MV-4-11 (cell line): ENCODE results near the gene REP15.
A peak's percentile ranks its signal among the peaks of the same experiment; 100 is the strongest.
"Not testable (repeated sequence)": the region's sequence is repeated elsewhere in the genome, so short reads cannot be mapped to it uniquely, and the experiment has no call there.

Experiments used
- DNase-seq: peaks from one replicate; lab custom pipeline; 2025; lab: John Stamatoyannopoulos, UW

The REP15 gene

DNA sequence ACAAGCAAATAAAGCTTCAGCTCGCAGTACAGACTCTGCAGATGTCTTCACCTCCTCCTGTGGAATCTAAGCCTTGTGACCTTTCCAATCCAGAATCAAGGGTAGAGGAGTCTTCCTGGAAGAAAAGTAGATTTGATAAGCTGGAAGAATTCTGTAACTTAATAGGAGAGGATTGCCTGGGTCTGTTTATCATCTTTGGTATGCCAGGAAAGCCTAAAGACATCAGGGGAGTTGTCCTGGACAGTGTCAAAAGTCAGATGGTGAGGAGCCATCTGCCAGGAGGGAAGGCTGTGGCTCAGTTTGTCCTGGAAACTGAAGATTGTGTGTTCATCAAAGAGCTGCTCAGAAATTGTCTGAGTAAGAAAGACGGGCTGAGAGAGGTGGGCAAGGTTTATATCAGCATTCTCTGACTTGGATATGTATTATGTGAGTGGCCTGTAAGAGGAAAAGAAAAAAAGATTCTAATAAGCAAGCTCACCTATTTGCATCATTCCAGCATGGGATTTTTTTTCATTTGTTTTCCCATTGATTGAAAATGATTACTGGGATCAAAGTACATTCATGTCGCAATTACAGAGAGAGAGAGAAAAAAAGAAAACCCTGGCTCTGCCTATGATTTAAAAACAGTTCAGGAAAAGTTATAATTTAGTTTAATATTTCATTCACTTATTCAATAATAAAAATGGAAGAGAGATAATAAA lies 767 bp downstream of the REP15 start:
- no peak for DNase-seq

DNA sequence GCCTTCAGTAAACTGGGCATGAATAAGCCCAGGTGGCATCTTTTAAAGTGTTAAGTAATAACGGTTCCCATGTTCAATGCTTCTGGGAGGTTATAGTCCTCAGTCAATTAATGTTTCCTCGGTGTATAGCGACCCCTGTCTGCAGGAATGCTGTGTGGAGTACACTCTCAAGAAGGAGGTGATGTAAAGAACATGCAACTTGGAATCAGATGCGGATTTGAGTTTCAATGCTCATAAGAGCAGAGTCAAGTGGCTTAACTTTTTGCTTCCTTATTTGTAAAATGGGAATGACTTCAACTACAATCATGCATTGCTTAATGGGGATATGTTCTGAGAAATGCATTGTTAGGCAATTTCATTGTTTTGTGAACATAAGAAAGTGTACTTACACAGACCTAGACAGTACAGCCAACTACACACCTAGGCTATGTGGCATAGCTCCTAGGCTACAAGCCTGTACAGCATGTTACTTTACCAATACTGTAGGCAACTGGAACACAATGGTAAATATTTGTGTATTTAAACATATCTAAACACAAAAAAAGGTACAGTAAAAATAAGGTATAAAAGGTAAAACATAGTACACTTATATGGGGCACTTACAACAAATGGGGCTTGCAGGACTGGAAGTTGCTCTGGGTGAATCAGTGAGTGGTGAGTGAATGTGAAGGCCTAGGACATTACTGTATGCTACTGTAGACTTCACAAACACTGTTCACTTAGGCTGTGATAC lies 7.6 kb downstream of the REP15 start:
- peak; percentile 92 for DNase-seq

DNA sequence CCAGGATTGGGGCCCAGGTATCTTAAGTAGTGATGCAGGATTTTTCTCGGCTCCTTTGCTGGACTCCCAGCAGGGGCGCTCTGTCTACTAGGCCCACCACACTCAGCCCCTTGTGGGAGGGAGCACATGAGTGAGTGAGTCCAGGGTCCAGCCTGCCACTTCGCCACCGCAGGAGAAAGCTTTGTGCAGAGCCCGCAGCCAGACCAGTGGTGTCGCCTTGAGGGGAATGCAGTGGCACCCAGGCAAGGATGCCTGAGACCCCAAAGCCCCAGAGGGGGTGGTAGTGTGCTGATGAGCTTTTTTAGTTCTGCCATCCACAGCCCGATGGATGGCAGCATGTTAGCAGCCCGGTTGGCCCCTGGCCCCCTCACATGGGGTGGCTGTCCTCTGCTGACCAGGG lies 9.0 kb downstream of the REP15 start:
- no peak for DNase-seq

DNA sequence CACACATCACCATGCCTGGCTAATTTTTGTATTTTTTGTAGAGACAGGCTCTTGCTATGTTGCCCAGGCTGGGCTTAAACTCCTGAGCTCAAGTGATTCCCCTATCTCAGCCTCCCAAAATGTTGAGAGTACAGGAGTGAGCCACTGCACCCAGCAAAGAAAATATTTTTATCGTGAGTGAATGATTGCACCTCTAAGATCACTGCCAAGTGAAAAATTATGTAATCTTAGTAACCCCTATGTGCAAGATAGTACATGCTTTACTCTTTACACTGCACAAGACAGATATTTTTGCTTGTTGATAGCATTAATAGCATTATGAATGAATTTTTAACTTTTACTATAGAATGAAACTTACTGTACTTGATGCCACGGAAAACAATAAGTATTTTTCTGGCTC lies 11.0 kb downstream of the REP15 start:
- DNase-seq, result no peak

DNA sequence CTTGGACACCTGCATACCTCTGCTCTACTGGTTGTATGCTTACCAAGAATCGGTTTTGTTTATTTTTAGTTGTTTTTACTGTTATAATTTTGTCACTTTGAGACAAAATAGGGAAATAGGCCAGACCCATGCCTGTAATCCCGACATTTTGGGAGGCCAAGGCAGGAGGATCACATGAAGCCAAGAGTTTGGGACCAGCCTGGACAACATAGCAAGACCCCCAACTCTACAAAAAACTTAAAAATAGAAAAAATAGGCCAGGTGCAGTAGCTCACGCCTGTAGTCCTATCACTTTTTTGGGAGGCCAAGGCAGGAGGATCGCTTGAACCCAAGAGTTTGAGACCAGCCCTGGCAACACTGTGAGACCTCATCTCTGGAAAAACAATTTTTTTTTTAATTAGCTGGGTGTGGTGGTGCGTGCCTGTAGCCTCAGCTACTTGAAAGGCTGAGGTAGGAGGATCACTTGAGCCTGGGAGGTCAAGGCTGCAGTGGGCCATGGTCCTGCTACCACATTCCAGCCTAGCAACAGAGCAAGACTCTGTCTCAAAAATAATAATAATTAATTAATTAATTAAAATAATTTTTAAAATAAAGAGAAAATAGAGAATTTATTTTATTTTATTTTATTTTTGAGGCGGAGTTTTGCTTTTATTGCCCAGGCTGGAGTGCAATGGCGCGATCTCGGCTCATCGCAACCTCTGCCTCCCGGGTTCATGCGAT lies 13.1 kb downstream of the REP15 start:
- DNase-seq, result no peak

DNA sequence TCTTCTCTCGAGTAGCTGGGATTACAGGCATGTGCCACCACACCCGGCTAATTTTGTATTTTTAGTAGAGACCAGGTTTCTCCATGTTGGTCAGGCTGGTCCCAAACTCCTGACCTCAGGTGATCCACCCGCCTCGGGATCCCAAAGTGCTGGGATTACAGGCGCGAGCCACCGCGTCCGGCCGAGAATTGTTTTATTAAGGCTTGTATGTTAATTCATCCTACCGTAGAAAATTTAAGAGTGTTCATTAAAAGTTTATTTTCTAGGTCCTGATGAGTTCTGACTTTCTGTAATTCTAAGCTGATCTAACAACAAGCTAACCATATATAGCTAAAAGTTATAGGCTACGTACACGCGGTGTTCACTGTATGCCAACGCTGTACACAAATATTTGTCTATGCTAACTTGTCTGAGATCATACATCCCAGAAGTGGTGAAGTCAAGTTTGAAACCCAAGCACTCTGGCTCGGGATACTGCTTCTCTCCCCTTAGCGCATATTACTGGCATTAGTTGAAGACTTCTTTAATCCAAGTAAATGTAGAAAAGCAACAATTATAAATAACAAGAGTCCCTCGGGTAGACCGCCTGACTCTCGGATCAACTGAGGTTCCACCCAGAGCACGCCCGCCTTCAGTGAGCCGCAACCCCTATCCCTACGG lies 13.8 kb downstream of the REP15 start:
- DNase-seq, result no peak

DNA sequence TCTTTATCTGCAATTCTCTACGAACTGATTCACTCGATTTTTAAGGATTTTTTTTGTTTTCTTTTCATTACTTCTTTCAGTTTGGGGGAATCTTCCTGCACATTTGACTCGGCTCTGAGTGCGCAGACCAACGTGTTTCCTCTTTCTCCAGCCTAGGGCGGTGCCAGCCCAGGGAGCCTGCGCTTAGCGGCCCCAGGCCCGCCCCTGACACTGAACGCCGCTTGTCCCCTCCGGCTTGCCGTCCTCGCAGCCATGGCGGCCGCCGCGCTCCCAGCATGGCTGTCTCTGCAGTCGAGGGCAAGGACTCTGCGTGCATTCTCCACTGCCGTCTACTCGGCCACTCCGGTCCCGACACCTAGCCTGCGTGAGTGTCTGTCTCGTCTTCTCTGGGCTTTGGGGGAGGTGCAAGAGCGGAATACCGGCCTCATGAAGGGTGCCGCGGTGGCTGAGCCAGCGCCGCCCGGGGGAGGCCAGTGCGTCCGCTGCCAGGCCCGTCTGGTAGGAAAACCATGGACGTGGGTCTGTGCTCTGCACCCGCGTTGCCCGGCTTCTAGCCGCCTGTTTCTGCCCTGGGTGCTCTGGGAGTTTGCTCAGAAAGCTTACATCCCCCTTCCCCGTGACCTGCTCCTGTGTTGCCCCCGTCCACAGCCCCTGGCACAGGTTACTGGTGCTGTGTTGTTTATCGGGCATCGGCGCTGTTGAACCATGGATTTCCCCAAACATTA lies 14.5 kb downstream of the REP15 start, which contains the start of gene MRPS35:
Gene MRPS35, plus strand, starts transcription at position 241 of the 725 bp plus-strand sequence. Its CDS starts 12 bp downstream, at position 253.
- DNase-seq, result peak; percentile 90

DNA sequence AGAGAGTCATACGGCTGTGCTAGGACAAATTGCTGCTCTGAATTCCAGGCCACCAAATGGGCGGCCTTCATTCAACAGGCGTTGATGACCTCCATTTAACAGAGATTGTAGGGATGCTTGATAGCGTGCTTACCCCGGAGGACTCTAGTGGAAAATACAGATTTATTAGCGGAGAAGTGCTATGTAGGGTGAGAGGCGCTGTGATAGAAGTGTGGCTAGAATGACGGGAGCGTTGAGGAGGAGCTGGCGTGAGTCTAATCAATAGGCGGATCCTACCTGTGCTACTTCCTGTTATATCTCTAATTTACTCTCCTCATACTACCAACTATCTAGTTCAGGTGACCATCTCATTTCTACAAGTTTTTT lies 15.1 kb downstream of the REP15 start:
- DNase-seq, result peak; percentile 24

DNA sequence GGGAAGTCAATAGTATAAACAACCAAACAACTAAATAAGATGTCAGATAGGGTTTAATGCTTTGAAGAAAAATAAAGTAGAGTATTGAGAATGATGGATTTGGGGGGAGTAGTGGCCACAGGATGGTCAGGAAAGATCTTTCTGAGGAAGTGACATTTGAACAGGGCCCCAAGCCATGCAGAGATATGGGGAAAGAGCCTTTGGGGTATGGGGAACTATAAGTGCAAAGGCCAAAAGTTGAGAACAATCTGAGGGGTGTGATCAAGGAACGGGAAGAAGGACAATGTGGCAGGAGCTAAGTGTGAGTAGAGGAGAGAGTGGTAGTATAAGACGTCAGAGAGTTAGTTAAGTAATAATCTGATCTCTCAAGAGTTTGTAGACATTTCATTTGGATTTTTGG lies 15.7 kb downstream of the REP15 start:
- DNase-seq, result peak; percentile 74

DNA sequence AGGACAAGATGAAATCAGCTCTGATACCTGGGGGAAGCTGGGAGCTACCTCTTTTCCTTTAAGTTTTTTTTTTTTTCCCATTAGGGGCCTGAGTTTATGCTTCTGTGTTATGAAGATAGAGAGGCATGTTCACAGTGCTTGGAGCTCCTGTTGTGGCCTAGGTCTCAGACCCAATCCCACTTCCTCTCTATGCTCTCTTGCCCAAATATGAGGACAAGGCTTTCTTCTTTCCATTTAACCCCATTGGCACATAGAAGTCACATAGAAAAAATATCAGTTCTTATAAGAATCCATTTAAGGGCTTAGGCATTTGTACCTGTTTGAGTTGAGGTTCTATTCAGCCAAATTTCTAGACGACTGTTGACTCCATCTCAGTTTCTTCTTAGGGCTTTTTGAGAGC lies 27.0 kb downstream of the REP15 start:
- peak; percentile 10 for DNase-seq

DNA sequence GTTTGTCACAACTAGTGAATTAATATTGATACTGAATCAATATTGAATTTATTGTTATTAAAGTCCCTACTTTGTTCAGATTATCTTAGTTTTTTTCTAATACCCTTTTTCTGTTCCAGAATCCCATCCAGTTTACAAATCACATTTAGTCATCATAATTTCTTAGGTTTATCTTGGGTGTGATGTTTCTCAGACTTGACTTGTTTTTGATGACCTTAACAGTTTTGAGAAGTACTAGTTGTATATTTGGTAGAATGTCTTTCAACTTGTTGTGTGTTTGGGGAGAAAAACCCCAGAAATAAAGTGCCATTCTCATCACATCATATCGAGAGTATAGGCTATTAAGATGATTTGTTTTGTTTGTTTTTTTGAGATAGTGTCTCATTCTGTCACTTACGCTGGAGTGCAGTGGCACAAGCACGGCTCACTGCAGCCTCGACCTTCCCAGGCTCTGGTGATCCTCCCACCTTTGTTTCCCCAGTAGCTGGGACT lies 33.9 kb downstream of the REP15 start:
- DNase-seq, result no peak

DNA sequence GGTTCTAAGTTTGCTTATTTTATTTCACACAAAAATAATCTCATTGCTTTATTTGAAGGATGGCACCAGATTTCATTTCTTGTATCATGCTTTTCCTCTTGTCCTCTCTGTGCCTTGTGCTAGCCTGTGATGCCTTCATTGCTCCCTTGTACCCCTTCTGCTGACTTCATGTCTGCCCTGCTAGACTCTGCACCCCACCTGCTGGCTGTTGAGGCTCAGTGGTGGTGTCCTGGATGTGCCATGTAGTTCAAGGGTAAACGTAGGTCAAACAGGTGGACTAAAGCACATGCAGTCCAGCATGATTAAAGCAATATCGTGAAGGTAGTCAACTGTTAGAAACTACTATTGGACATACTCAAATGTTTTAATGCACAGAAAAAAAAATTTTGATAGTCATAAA lies 36.0 kb downstream of the REP15 start:
- DNase-seq, result no peak

DNA sequence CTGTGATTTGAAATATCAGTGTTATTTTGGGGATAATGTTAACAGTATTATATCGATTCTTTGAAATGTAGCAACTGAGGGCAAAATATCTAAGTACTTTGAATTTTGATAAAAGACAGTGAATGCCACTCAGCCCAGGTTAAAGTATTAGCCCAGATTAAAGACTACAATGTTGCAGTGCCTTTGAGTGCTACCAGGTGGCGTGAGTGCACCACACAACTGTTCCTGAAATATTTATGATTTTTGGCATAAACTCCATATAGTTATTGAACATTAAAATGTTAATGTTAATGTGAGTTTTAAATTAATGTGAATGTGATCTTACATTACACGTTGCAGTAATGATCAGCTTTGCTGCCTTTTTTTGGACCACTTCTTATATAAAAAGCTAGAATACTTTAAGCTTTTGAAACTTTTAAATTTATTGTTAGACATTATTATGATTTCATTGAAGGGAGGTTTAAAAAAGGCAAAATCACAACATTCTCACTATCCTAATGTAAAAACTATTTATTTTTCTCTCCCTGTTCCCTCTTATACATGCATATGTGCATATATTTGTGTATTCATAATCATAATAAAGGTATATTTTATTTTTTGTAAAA lies 36.9 kb downstream of the REP15 start:
- DNase-seq, result peak; percentile 18

DNA sequence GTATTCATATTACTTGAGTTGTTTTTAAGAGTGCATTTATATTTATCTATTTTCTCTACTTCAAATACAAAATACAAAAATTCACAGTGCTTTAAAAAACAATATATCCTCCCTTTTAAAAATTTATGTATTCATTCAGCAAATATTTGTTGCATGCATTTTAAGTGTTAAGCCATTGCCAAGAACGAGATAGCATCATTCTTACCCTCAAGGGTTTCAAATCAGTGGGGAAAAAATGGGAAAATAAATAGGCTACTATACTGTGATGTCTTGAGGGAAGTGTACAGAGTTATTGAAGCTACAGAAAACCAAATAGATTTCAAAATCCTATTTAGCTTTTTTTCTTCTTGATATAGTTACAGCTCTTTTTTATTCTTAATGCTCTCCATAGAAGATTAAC lies 37.5 kb downstream of the REP15 start:
- no peak for DNase-seq

DNA sequence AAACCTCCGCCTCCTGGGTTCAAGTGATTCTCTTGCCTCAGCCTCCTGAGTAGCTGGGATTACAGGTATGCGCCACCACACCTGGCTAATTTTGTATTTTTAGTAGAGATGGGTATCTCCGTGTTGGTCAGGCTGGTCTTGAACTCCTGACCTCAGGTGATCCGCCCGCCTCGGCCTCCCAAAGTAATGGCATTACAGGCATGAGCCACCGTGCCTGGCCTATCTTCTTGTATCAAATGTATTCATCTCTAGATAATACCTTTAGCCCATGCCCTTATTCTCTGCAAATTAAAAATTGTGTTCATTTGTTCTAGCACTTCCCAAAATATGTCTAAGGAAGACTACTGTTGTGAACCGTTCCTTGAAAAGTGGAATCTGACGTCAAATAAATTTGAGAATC lies 38.1 kb downstream of the REP15 start:
- DNase-seq, result not testable (repeated sequence)

DNA sequence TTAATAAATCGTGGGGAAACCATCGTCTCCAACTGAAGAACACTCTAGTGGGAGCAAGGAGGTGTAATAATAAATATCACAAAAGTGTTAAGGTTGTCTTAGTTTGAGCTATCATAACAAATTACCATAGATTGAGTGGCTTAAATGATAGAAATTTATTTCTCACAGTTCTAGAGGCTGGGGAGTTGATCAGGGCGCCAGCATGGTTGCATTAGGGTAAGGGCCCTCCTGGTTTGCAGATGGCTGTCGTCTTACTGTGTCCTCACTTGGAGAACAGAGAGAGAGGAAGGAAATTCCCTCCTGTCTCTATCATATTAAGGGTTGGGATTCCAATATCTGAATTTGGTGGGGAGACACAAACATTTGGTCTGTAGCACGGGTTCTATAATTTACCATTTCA lies 47.4 kb downstream of the REP15 start:
- DNase-seq, result no peak

DNA sequence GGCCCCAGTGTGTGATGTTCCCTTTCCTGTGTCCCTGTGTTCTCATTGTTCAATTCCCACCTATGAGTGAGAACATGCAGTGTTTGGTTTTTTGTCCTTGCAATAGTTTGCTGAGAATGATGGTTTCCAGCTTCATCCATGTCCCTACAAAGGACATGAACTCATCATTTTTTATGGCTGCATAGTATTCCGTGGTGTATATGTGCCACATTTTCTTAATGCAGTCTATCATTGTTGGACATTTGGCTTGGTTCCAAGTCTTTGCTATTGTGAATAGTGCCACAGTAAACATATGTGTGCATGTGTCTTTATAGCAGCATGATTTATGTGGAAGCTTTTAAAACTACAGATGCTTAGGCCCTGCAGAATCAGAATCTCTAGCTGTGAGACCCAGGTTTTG lies 49.5 kb downstream of the REP15 start:
- DNase-seq, result not testable (repeated sequence)
